ENCODE results near the gene NFASC.

Gene NFASC

GRCh38 chr1:204962742-204963632 lies 92.3 kb downstream of the NFASC start:
- DNase-seq = no peak

- DNase-seq = no peak
Measured at GRCh38 chr1:204967451-204967850, 96.8 kb downstream of the NFASC start.

- DNase-seq = no peak
Measured at GRCh38 chr1:204968135-204968534, 97.5 kb downstream of the NFASC start.

GRCh38 chr1:204968951-204969350 lies 98.3 kb downstream of the NFASC start:
- DNase-seq = no peak

- no peak for DNase-seq
Measured at GRCh38 chr1:204970937-204971336, 100.3 kb downstream of the NFASC start.

GRCh38 chr1:204971517-204972336 lies 101.1 kb downstream of the NFASC start:
- no peak for DNase-seq

GRCh38 chr1:204972426-204972825 lies 101.8 kb downstream of the NFASC start:
- no peak for DNase-seq

GRCh38 chr1:204973449-204973848 lies 102.8 kb downstream of the NFASC start:
- no peak for DNase-seq

GRCh38 chr1:204974327-204974726 lies 103.7 kb downstream of the NFASC start:
- no peak for DNase-seq

- no peak for DNase-seq
Measured at GRCh38 chr1:204975021-204975420, 104.4 kb downstream of the NFASC start.

- DNase-seq = peak; percentile 60
Measured at GRCh38 chr1:204975568-204976235, 105.0 kb downstream of the NFASC start.

GRCh38 chr1:204976646-204977045 lies 106.0 kb downstream of the NFASC start:
- DNase-seq = no peak

- no peak for DNase-seq
Measured at GRCh38 chr1:204977318-204977717, 106.7 kb downstream of the NFASC start.

GRCh38 chr1:204978782-204979181 lies 108.1 kb downstream of the NFASC start:
- no peak for DNase-seq

- DNase-seq = no peak
Measured at GRCh38 chr1:204979306-204979705, 108.6 kb downstream of the NFASC start.

GRCh38 chr1:204979891-204980649 lies 109.4 kb downstream of the NFASC start:
- no peak for DNase-seq

- no peak for DNase-seq
Measured at GRCh38 chr1:204980840-204981405, 110.3 kb downstream of the NFASC start.

GRCh38 chr1:204983136-204983535 lies 112.5 kb downstream of the NFASC start:
- no peak for DNase-seq

- DNase-seq = no peak
Measured at GRCh38 chr1:204983881-204984280, 113.2 kb downstream of the NFASC start.

GRCh38 chr1:204984499-204984898 lies 113.8 kb downstream of the NFASC start:
- no peak for DNase-seq

GRCh38 chr1:204986181-204986580 lies 115.5 kb downstream of the NFASC start:
- DNase-seq = no peak

GRCh38 chr1:204987689-204988088 lies 117.0 kb downstream of the NFASC start:
- DNase-seq = no peak

Data from left hindlimb (tissue), 1 donor.